GM12878 (cell line): Measurements from ENCODE around the gene ITSN1.

Source experiments
- BCL11A ChIP-seq: IDR thresholded peaks from 2 replicates; pipeline ENCODE4 v1.6.1; 2011; ENCODE audit warnings: low read depth, low read length
- NFIC ChIP-seq: IDR thresholded peaks from 2 replicates; pipeline ENCODE4 v1.6.1; 2012; ENCODE audit warnings: low read depth, mild to moderate bottlenecking, inconsistent platforms, low read length, moderate library complexity
- PAX5 ChIP-seq: IDR thresholded peaks from 2 replicates; pipeline ENCODE4 v1.6.1; 2011; ENCODE audit warnings: low read depth, low read length, borderline replicate concordance
- RB1 ChIP-seq: fragments of 450-650 bp; formaldehyde crosslinking; IDR thresholded peaks from 2 replicates; pipeline ENCODE4 v1.6.1; 2017; ENCODE audit warnings: mild to moderate bottlenecking, borderline replicate concordance
- TCF12 ChIP-seq: IDR thresholded peaks from 2 replicates; pipeline ENCODE4 v1.6.1; 2011; ENCODE audit warnings: low read depth, mild to moderate bottlenecking, low read length
- YY1 ChIP-seq: IDR thresholded peaks from 2 replicates; pipeline ENCODE4 v1.6.1; 2011; ENCODE audit warnings: low read depth, mild to moderate bottlenecking, low read length
- ZZZ3 ChIP-seq: IDR thresholded peaks from 2 replicates; pipeline ENCODE4 v1.6.1; 2011; ENCODE audit warnings: low read depth; ENCODE audit not compliant: control insufficient read depth, insufficient read length
- TF ChIP-seq, protein P1 (sequence below): IDR thresholded peaks from 2 replicates; pipeline ENCODE4 v1.6.1; 2012; ENCODE audit warnings: low read depth, low read length, improper control_type of control experiment

DNA sequence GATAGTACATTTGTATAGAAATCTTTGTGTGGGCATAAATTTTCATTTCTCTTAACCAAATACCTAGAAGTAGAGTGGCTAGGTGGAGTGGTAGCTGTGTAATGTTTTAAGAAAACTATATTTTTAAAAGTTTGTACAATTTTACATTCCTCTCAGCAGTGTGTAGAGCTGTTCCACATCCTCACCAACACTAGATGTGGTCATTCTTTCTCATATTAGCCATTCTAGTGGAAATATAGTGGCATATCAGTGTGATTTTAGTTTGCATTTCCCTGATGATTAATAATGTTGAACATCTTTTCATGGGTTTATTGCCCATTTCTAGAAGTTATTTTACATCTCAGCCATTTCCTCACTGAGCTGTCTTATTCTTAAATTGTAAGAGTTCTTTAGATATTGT lies 65.5 kb downstream of the ITSN1 start:
- TF ChIP-seq, protein P1, sequence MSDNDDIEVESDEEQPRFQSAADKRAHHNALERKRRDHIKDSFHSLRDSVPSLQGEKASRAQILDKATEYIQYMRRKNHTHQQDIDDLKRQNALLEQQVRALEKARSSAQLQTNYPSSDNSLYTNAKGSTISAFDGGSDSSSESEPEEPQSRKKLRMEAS = no peak
- TF ChIP-seq TCF12 = no peak
- TF ChIP-seq NFIC = no peak
- no peak for TF ChIP-seq YY1
- no peak for TF ChIP-seq ZZZ3
- no peak for TF ChIP-seq PAX5
- TF ChIP-seq RB1 = no peak
- no peak for TF ChIP-seq BCL11A
